Psoas muscle (tissue), 8 donors: ENCODE measurements around the gene CACNA2D4. TPM values are rescaled to one million over a fixed set of nuclear protein-coding genes. Genes with fewer than 3 reads are reported as not detected.

Source experiments
- ATAC-seq, 4 donors: fragments of 200-7000 bp; cut with Tn5 transposase; one replicate each; pipeline ENCODE4 v1.9.1; 2020; ENCODE audit warnings: moderate library complexity in 3 of 4, mild to moderate bottlenecking in 2 of 4
- DNase-seq, 2 donors: peaks; one replicate each; pipeline ENCODE4 v3.0.0-alpha.2; 2020
- H3K27ac ChIP-seq: fragments of 200-600 bp; one replicate; pipeline ENCODE4 v1.8.0; 2022
- H3K27me3 ChIP-seq, 3 donors: fragments of 200-600 bp in 1 of 3; one replicate each; pipeline versions ENCODE4 v1.6.1 to v1.8.0; 2013 to 2022; ENCODE audit warnings: low read length in 2 of 3, mild to moderate bottlenecking in 2 of 3, moderate library complexity in 1 of 3; ENCODE audit not compliant: insufficient read depth in 3 of 3
- H3K36me3 ChIP-seq, 2 donors: fragments of 200-600 bp in 1 of 2; one replicate each; pipeline versions ENCODE4 v1.6.1 to v1.8.0; 2013 to 2022; ENCODE audit warnings: low read depth in 1 of 2, mild to moderate bottlenecking in 1 of 2, moderate library complexity in 1 of 2; ENCODE audit not compliant: insufficient read depth in 1 of 2
- H3K4me1 ChIP-seq: fragments of 200-600 bp; one replicate; pipeline ENCODE4 v1.8.0; 2022
- H3K4me3 ChIP-seq: fragments of 200-600 bp; one replicate; pipeline ENCODE4 v1.8.0; 2022; ENCODE audit warnings: mild to moderate bottlenecking
- H3K9me3 ChIP-seq: fragments of 200-600 bp; one replicate; pipeline ENCODE4 v1.8.0; 2022
- WGBS, 3 donors: extraction: QIAGEN DNeasy Blood & Tissue Kit; methylation state at CpG; one replicate each; pipeline versions ENCODE4 v1.1.6 to v1.1.7; 2013; 5-methylcytosine and 5-hydroxymethylcytosine counted together
- intact Hi-C, 2 donors: fragments of 100-400 bp; cut with DNase I; formaldehyde crosslinking; loops; one replicate each; pipeline versions ENCODE4 v1.11.0 to v1.14.2; 2022
- polyA plus RNA-seq, 3 donors: library from polyadenylated mRNA; stranded (reverse); fragments of 200-250 nt; gene quantifications; one replicate each; pipeline ENCODE4 v1.2.3, GENCODE V29; 2013
- total RNA-seq, 4 donors: library from RNA; stranded (reverse); fragmentation: NEBNext Ultra II Directional in 2 of 4; extraction: Animal tissue kit (Norgen Biotek cat#: 25700) in 2 of 4; gene quantifications; one replicate each; pipeline versions ENCODE4 v1.2.1 to v1.2.4, GENCODE V29; 2021 to 2023
- TF ChIP-seq, protein P1 (sequence below): fragments of 200-600 bp; IDR thresholded peaks from one replicate; pipeline ENCODE4 v1.8.0; 2022; ENCODE audit warnings: antibody characterized with exemption
- donor health status: healthy with polysubstance abuse.
- donor health status: DM: no; HTN: no; CAD: no; lungs with moderate emphysema.
- donor health status: Bipolar disorder and iron deficiency.
- donor health status: healthy.
- donor health status: DM: yes; HTN: yes; CAD: no.
- donor health status: DM: no; HTN: no; CAD: no.
- donor health status: DM: no; HTN: no; CAD: no.
- donor health status: DM: yes; HTN: yes; CAD: no.

Gene CACNA2D4
- total and polyA plus RNA-seq, 7 donors, result 0.74 to 1.8 (median 0.93) TPM

DNA sequence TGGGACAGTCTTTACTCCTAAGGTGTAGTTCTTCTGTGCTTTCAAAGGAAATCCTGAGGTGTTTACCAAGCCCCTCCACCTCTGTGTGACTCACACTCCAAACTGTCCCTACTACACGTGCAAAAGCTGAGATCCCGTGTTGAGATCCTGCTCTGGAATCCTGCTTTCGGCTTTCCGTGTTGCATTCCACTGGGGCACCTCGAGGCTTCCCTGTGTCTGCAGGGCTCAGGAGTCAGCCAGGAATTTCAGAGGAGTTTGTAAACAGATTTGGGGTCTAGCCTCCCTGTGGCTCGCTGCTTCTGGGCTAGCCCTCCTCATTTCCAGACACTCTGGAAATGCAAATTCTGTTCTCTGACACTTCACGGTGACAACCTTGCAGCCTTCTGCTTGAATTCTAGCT is 48.4 kb downstream of the CACNA2D4 start:
- intact Hi-C loops, result no loop called here
- peaks cover 0 to 8% (median 3%) of the 10 kb centered on the region in 3 donors for H3K27me3 ChIP-seq
- no peak overlapping the region for H3K4me3 ChIP-seq
- no peaks in the 10 kb centered on the region for H3K4me1 ChIP-seq
- TF ChIP-seq, protein P1, sequence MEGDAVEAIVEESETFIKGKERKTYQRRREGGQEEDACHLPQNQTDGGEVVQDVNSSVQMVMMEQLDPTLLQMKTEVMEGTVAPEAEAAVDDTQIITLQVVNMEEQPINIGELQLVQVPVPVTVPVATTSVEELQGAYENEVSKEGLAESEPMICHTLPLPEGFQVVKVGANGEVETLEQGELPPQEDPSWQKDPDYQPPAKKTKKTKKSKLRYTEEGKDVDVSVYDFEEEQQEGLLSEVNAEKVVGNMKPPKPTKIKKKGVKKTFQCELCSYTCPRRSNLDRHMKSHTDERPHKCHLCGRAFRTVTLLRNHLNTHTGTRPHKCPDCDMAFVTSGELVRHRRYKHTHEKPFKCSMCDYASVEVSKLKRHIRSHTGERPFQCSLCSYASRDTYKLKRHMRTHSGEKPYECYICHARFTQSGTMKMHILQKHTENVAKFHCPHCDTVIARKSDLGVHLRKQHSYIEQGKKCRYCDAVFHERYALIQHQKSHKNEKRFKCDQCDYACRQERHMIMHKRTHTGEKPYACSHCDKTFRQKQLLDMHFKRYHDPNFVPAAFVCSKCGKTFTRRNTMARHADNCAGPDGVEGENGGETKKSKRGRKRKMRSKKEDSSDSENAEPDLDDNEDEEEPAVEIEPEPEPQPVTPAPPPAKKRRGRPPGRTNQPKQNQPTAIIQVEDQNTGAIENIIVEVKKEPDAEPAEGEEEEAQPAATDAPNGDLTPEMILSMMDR, result no peak
- no peak for DNase-seq
- no peaks in the 10 kb centered on the region for H3K36me3 ChIP-seq
- no peak overlapping the region for H3K27ac ChIP-seq
- ATAC-seq, result no peak
- whole genome bisulfite sequencing, 3 donors, result 54 to 64% (median 63%) methylated on average over 7 of the region's 7 CpGs
- no peaks in the 10 kb centered on the region for H3K9me3 ChIP-seq

DNA sequence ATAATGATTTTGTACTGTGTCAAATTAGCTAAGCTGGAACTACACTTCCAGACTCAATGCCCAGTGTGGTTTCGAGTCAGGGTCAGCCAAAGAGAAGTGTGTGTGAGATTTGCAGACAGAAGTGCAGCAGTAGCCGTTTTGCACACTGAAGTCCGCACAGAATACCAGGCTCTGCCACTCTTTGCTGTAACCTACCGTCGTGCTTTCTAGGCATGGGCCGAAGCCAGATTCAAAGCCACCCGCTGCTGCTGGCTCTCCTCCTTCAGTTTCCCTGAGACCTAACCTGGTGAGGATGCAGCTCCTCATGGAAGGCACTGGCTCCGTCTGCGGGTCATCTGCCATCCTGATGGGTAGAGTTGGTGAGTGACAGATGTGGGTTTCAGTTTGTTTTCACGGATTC is 49.3 kb downstream of the CACNA2D4 start:
- Histone ChIP-seq H3K9me3 (no peaks in the 10 kb centered on the region), H3K4me1 (no peaks in the 10 kb centered on the region), H3K27me3 (peaks cover 0 to 11% (median 9%) of the 10 kb centered on the region in 3 donors), H3K36me3 (no peaks in the 10 kb centered on the region), H3K27ac (no peak overlapping the region), H3K4me3 (no peak overlapping the region)
- TF ChIP-seq, protein P1, result no peak
- no peak for DNase-seq
- no peak for ATAC-seq
- 87 to 92% (median 90%) methylated on average over 10 of the region's 10 CpGs for WGBS, 3 donors
- intact Hi-C loops, result no loop called here

DNA sequence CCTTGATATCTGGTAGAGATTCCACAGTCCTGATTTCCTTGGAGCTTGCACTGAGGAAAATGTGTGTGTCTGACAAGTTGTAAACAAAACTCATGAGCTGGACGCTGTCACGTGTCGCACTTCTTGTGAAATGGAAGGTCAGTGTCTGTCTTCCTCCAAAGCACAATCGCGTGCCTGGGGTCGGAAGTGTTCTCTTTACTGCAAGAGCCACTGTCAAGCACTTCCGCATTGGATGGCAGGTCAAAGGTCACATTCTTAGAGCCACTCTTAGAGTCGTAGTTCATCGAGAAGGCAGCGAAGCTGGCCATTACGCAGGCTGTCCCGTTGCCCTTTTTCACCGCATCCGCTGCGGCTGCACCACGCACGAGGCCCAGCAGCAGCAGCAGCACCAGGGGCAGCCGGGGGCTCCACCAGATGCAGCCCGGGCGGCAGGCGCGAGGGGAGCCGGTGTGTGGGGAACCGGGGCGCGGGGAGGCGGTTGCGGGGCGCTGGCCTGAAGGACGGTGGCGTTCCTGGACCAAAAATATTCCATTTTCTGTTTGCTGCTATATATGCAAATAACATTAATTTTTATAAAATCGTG is 53.1 kb downstream of the CACNA2D4 start:
- TF ChIP-seq, protein P1, result no peak

DNA sequence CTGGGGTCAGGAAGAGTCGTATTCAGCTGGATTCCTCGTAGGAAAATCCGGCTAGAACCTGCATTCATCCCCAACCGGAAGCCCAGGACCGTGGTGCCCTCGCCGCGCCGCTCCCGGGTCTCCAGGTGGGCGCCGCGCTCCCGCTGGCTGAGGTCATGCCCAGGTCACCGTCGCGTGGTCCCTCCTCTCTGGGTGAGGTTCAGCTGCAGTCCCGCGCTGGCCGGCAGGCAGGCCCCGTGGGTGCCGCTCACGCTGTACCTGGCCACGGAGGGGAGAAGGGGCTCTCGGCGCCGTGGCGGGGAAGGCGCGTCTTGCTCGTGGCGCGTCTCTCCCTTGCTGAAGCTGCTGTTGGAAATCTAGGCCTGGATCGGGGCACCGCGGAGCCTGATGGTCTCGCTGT is 53.6 kb downstream of the CACNA2D4 start:
- Histone ChIP-seq H3K36me3 (no peaks in the 10 kb centered on the region), H3K4me1 (no peaks in the 10 kb centered on the region), H3K27ac (no peak overlapping the region), H3K27me3 (peaks cover 0 to 11% (median 7%) of the 10 kb centered on the region in 3 donors), H3K4me3 (no peak overlapping the region), H3K9me3 (no peaks in the 10 kb centered on the region)
- intact Hi-C loops, result no loop called here
- DNase-seq, result no peak
- TF ChIP-seq, protein P1, result no peak
- 52 to 59% (median 54%) methylated on average over 37 of the region's 37 CpGs for WGBS, 3 donors
- no peak for ATAC-seq

More for the DNA sequence above, 53.1 kb downstream of the CACNA2D4 start:
- intact Hi-C loops, result no loop called here
- no peaks in the 10 kb centered on the region for H3K4me1 ChIP-seq
- WGBS, 3 donors, result 78 to 85% (median 79%) methylated on average over 31 to 32 of the region's 32 CpGs
- no peaks in the 10 kb centered on the region for H3K36me3 ChIP-seq
- ATAC-seq, result no peak
- H3K9me3 ChIP-seq, result no peaks in the 10 kb centered on the region
- H3K4me3 ChIP-seq, result no peak overlapping the region
- no peak for DNase-seq
- H3K27ac ChIP-seq, result no peak overlapping the region
- H3K27me3 ChIP-seq, result peaks cover 0 to 11% (median 9%) of the 10 kb centered on the region in 3 donors

DNA sequence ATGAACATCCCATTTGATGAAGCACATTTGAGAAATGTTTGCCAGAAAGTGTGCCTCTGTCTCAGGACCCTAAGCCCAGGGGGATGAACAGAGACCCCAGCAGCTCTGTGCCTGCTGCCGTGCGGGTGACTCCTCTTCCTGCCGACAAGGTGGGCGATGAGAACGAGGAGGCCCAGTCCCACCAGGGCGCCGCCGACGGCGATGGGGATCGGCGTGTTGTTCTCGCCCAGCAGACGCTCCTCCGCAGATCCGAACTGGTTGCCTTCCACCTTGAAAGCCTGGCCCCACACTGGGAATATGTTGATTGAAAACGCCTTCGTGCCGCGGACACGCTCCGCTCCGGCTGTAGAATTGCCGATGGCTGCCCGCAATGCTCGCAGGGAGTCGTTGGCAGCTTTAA is 54.0 kb downstream of the CACNA2D4 start:
- ATAC-seq (no peak), DNase-seq (no peak)
- Histone ChIP-seq H3K4me3 (no peak overlapping the region), H3K9me3 (no peaks in the 10 kb centered on the region), H3K4me1 (no peaks in the 10 kb centered on the region), H3K27ac (no peak overlapping the region), H3K27me3 (peaks cover 0 to 11% (median 6%) of the 10 kb centered on the region in 3 donors), H3K36me3 (no peaks in the 10 kb centered on the region)
- TF ChIP-seq, protein P1, result no peak
- 53 to 63% (median 57%) methylated on average over 27 of the region's 27 CpGs for WGBS, 3 donors
- intact Hi-C loops, result no loop called here
